GM23248 (cell line): ENCODE data around the gene ACADSB.

ENCODE experiments used
- EZH2 ChIP-seq: fragments of 200-600 bp; sonication (generic); IDR thresholded peaks from 2 replicates; pipeline ENCODE4 v1.6.1; 2018; ENCODE audit warnings: antibody characterized with exemption, mild to moderate bottlenecking; ENCODE audit not compliant: insufficient read depth, poor library complexity, severe bottlenecking
- EZH2phosphoT487 ChIP-seq: fragments of 200-600 bp; sonication (generic); IDR thresholded peaks from 2 replicates; pipeline ENCODE4 v1.6.1; 2018; ENCODE audit warnings: antibody characterized with exemption, moderate library complexity, mild to moderate bottlenecking, low read depth; ENCODE audit not compliant: insufficient read depth

GRCh38 chr10:122986335-122986734 is 22.5 kb upstream of the ACADSB start:
- TF ChIP-seq EZH2 (no peak), EZH2phosphoT487 (no peak)
